CD4-positive, alpha-beta T cell treated with Interleukin-1 beta for 1 hour (primary cell): ENCODE data around the gene CARMIL1.
"Not testable (repeated sequence)": the region's sequence is repeated elsewhere in the genome, so short reads cannot be mapped to it uniquely, and the experiment has no call there.

Source experiments
- DNase-seq, 2 donors: peaks; one replicate each; pipeline ENCODE4 v3.0.0-alpha.2; 2020 to 2022

Gene CARMIL1

DNA sequence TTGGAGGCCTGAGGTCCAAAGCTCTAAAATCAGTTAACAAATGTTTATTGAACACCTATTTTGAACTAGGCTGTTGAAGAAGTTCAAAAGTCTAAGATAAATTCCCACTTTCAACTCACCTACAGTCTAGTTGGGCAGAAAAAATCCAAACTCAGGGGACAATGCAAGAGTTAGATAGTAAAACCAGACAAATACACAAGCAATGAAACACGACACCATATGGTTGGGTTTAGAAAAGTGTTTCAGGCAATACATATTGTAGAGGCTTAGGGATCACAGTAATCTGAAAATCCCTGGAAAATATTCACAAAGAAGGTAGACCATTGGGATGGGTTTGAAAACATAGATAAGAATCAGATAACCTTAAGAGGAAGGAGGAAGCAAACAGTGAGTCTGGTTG, 1.3 kb upstream of the CARMIL1 start:
- no peak for DNase-seq

GRCh38 chr6:25278261-25278913, 787 bp upstream of the CARMIL1 start:
- no peak for DNase-seq

- no peak for DNase-seq
These were observed 672 bp downstream of the CARMIL1 start for GRCh38 chr6:25279748-25280343.

DNA sequence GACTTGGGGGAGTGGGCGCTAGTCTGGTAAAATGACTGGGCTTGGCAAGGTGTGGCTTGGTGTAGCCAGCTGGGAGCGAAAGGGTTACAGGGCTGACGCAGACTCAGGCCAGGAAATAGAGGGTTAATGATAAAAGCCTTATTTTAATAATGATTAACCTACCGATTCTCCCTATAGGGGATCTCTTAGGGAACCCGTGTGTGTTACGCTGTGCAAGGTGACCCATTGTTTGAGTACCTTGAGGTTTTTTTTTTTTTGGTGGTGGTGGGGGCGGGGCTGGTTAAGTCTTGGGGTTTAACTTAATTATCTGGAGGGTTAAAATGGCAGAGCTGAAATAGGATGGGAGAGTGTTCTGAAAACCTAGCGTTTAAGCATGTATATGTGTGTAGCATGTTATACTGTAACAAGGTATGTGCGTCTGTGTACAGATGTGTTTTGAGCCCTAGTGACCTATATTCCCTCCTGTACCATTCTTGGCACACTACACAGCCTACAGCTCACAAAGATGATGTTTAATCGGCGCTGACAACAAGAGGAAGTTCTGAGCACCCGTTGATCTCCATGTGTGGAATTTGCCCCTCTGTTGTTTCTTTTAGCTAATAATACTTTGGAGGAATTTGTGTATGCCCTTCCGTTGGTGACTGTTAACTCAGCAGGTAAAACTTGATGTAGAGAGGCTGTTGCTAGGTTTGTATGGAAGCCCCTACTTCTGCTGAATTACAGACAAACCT, 1.3 kb downstream of the CARMIL1 start:
- no peak for DNase-seq

GRCh38 chr6:25286891-25287290, 7.7 kb downstream of the CARMIL1 start:
- no peak for DNase-seq

DNA sequence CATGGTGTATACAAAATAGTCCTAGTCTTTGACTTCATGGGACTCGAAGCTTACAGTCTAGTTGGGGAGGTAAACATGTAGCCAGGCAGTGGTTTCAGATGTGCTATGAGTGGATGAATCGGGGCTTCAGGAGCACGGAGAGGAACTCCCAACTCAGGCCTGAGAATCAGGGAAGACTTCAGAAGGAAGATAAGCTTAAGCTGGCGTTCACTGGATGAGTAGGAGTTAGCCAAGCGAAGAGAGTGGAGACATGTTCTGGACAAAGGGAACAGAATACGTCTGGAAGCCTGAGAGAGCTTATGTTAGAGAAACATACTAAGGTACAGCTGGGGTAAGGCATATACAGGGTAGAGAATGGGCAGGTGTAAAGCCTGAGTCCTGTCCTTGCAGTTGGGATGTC, 8.8 kb downstream of the CARMIL1 start:
- DNase-seq, result no peak

DNA sequence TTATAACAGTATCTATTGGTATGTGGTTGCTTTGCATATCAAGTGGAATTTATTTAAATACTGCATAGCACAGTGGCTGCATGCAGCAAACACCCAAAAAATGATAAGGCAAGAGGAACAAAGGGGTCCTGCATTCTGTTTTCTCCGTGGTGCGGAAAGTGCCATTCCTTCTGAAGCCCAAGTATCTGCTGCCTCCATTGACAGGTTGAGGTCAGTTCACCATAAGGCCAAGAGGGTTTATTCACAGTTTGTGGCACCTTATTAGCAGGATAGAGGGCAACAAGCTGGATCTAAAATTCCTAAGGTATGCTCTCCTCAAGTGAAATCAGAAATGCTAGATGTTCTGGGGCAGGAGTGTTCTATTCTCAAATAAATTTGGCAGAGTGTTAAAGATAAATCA, 9.3 kb downstream of the CARMIL1 start:
- no peak for DNase-seq

- no peak for DNase-seq
These were observed 11.3 kb downstream of the CARMIL1 start for GRCh38 chr6:25290306-25291060.

- DNase-seq, result no peak
These were observed 13.2 kb downstream of the CARMIL1 start for GRCh38 chr6:25292384-25292783.

DNA sequence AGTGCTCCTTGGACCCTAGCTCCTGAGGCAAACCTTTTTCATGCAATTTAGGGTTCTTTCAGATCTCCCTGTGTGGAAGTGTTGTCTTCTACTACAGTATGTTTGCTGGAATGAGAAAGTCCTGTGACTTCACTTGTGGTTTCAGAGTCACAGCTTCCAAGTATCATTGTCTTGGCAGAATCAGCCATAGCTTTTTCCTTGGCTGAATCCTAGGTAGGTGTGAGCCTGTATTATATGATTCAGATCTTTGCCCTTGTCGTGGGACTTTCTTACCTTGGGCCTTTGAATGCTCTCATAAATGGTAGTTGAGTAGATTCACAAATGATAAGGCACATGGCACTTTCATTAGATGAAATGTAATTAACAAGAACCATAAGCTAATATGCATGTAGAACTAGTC, 16.5 kb downstream of the CARMIL1 start:
- no peak for DNase-seq

DNA sequence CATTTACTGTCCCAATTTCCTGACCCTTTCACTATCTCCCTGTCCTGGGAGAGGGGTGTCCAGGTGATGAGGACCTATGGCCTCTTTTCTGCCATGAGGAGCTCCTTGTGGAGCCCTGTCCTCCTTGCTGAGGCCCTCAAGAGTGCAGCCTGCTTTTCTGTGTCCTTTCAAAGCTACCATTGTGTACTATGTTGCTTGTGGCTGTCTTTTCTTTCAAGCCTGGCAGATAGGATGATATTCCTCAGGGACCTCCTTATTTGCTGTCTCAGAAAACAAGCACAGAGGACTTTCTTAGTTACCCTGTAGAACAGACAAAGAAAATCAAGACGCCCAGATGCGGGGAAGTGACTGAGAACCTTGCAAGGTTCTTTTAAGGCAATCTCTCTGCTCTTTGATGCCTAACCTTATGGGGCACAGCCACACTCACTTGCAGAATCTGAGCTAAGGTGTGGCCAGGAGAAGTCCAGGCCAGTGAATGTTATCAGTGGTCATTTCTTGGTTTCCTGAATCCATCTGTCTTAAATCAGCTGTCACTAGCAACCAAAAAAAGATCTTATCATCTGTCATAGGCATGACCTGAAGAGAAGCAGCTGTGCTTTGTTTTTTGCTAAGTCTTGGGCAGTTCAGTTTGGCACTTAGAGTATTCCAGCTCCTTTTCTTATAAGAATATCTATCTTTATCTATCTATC, 17.2 kb downstream of the CARMIL1 start:
- DNase-seq, result no peak

DNA sequence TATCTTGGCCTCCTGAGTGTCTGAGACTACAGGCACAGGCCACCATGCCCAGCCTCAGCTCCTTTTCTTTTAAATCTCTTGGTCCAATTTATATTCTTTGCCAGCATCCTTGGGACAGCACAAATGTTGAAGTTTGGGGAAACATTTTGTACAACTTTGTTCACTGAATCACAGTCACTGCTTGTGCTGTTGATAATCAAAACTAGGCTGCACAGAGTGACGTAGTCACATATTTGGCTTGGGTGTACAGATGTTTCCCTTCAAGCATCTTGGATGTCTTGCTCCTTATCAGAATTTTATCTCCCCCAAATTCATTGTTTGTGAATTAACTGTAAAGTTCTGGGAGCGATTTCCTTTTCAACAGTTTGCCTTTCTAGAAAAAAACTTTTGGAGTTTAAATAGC, 17.9 kb downstream of the CARMIL1 start:
- DNase-seq, result no peak

GRCh38 chr6:25297823-25298522, 18.8 kb downstream of the CARMIL1 start:
- DNase-seq, result no peak

DNA sequence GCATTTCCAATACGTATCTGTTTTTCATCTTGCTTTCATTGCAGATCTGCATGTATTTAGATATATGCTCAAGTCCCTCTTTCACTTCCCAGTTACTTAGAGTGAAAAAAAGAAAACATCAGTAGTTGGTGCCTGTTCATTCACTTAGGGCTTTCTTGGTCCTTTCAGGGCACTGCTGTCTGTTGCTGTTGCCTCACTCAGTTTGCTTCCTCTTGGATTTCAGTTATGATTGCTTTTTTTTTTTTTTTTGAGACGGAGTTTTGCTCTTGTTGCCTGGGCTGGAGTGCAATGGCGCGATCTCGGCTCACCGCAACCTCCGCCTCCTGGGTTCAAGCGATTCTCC, 19.3 kb downstream of the CARMIL1 start:
- DNase-seq, result not testable (repeated sequence)

DNA sequence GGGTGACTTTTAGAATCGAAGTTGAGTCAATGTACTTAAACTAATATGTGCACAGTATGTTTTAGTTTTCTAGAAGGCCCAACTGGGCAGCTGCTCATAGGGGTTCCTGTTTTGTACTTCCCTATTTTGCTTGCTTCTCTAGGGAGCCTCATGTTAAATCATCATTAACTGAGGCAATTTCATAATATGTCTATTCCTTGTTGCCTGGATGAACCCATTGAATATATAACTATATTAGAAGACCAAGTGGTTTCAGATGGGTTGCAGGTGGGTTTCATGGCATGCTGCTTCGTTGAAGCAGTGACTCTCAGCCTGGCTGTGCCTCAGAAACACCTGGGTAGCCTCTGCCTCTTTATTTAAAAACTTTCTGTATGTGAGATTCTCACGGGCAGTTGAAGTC, 22.2 kb downstream of the CARMIL1 start:
- DNase-seq, result peak in 1 of 2 donors; percentile 11

DNA sequence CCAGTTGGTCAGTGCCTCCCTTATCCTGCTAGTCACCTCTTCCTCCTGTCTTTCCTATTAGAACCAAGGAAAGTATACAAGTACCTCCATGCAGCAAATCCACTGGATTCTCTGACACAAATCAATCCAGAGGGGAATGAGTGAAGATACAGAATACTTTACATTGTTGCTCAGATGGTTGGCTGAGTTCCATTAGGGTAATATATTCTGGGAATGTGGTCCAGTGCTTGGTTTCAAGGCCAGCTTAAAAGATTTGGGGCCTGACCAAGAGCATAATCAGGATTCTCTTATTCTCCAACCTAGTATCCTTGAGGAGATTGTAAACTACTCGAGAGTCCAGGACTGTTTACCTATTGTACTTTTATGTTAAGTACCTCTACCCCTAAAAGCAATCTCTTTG, 23.0 kb downstream of the CARMIL1 start:
- no peak for DNase-seq

DNA sequence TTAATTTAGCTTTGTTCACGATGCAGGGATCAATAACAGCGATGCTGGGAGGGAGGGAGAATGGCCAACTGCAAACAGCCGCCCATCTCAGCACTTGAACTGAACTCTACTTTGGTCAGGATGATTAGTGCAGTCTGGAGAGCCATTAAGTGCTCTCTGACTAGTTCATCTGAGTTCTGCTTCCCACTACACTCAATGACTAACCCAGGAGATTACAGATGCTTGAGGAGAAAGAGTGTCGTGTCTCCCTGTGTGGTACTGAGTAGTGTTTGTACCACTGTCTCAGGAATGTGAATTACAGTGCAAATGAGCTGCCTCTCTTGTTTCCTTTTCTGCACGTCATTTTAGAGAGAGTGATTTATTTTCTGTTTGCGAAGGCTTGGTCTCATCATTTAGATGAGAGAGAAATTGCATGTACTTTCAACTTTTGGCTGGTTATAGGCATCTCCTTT, 23.5 kb downstream of the CARMIL1 start:
- DNase-seq, result no peak

GRCh38 chr6:25303254-25303653, 24.1 kb downstream of the CARMIL1 start:
- no peak for DNase-seq

- DNase-seq, result no peak
These were observed 27.2 kb downstream of the CARMIL1 start for GRCh38 chr6:25306379-25306778.

DNA sequence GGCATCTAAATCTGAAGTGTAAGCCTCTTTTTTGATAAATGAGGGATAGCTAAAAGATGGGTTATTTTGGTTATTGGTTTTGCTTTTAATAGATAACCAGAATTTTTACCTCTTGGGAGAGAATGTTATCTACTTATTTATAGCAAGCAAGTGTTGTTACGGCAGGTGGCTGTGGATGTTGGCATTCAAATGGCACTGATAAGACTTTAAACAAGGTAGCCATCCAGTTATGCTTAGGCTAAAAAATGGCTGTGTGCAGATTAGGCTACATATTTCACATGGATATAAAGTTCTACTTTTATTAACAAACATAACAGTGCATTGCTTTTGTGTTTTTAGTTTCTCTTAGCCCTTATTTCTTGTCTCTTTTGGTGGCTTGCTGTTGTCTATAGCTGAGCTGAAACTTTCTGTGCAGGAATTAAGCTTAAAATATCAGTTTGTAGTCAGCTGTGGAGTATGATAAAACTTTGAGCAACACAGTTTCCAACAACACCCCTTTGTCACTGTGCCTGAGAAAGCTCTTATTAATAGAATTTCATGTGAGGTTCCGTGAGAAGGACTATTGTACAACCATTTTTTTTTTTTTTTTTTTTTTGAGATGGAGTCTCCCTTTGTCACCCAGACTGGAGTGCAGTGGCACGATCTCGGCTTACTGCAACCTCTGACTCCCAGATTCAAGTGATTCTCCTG, 28.8 kb downstream of the CARMIL1 start:
- DNase-seq, result no peak

GRCh38 chr6:25309886-25310285, 30.7 kb downstream of the CARMIL1 start:
- DNase-seq, result no peak
